Prostate gland (tissue), 2 donors: ENCODE measurements around the gene CBLN2.

Experiments
- CTCF ChIP-seq, 4 experiments: fragments of 200-600 bp in 2 of 4; fragments of 450-650 bp in 2 of 4; sonication (generic) in 2 of 4; IDR thresholded peaks; 1 replicate in 3 of 4; 2 replicates in 1 of 4; pipeline ENCODE4 v1.5.1; 2016 to 2019; ENCODE audit warnings: antibody characterized with exemption in 4 of 4, mild to moderate bottlenecking in 2 of 4, moderate library complexity in 2 of 4
- POLR2A ChIP-seq: fragments of 450-650 bp; IDR thresholded peaks from one replicate; pipeline ENCODE4 v1.6.1; 2016; ENCODE audit warnings: antibody characterized with exemption, mild to moderate bottlenecking

- TF ChIP-seq CTCF (IDR thresholded peaks at IDR 0.05) (no peak), POLR2A (no peak)
Measured at GRCh38 chr18:72572896-72573295, 28.8 kb upstream of the CBLN2 start.
